HPDE6-E6E7 (cell line): ENCODE results near the gene ITGA7.
A peak's percentile ranks its signal among the peaks of the same experiment; 100 is the strongest.
"Not testable (repeated sequence)": the region's sequence is repeated elsewhere in the genome, so short reads cannot be mapped to it uniquely, and the experiment has no call there.

Source experiments
- DNase-seq: peaks from one replicate; pipeline ENCODE4 v3.0.0; 2011; ENCODE audit warnings: missing footprints; ENCODE audit errors: extremely low spot score

Gene ITGA7

GRCh38 chr12:55682087-55682796 is 25.5 kb downstream of the ITGA7 start:
- no peak for DNase-seq

GRCh38 chr12:55681142-55682077 is 26.3 kb downstream of the ITGA7 start:
- peak; percentile 47 for DNase-seq

GRCh38 chr12:55679691-55680090 is 28.0 kb downstream of the ITGA7 start:
- DNase-seq = no peak

GRCh38 chr12:55676707-55677106 is 31.0 kb downstream of the ITGA7 start:
- no peak for DNase-seq

- no peak for DNase-seq
These were observed 32.0 kb downstream of the ITGA7 start for GRCh38 chr12:55675666-55676065.

GRCh38 chr12:55673638-55674037 is 34.1 kb downstream of the ITGA7 start:
- no peak for DNase-seq

GRCh38 chr12:55671746-55672145 is 36.0 kb downstream of the ITGA7 start:
- no peak for DNase-seq

- DNase-seq = no peak
These were observed 37.4 kb downstream of the ITGA7 start for GRCh38 chr12:55670276-55670675.

GRCh38 chr12:55666508-55666907 is 41.2 kb downstream of the ITGA7 start:
- no peak for DNase-seq

- no peak for DNase-seq
These were observed 42.9 kb downstream of the ITGA7 start for GRCh38 chr12:55664826-55665225.

- DNase-seq = no peak
These were observed 44.3 kb downstream of the ITGA7 start for GRCh38 chr12:55663391-55663790.

GRCh38 chr12:55659486-55660385 is 48.0 kb downstream of the ITGA7 start:
- DNase-seq = no peak

GRCh38 chr12:55658635-55659391 is 48.9 kb downstream of the ITGA7 start:
- no peak for DNase-seq

- no peak for DNase-seq
These were observed 49.5 kb downstream of the ITGA7 start for GRCh38 chr12:55658212-55658611.

GRCh38 chr12:55657212-55657611 is 50.5 kb downstream of the ITGA7 start:
- DNase-seq = no peak

GRCh38 chr12:55654511-55655214 is 53.0 kb downstream of the ITGA7 start:
- DNase-seq = no peak

GRCh38 chr12:55653031-55653430 is 54.7 kb downstream of the ITGA7 start:
- DNase-seq = no peak

GRCh38 chr12:55652352-55652751 is 55.4 kb downstream of the ITGA7 start:
- DNase-seq = no peak

- DNase-seq = no peak
These were observed 56.4 kb downstream of the ITGA7 start for GRCh38 chr12:55651299-55651683.

GRCh38 chr12:55650620-55651298 is 56.9 kb downstream of the ITGA7 start:
- DNase-seq = not testable (repeated sequence)
